ENCODE results near the gene DSG4. TPM values are rescaled to one million over a fixed set of nuclear protein-coding genes. Genes with fewer than 3 reads are reported as not detected.

The DSG4 gene
- total RNA-seq, 1 donor from 2014 or later: not detected

- intact Hi-C loops (cut with micrococcal nuclease): no loop called here
Observed at GRCh38 chr18:31447530-31448191, 71.1 kb downstream of the DSG4 start, which contains the start of gene DSG3. TSS of gene DSG3 (plus strand) at chr18:31447741. CDS start at chr18:31447878, 137 bp downstream.

GRCh38 chr18:31450409-31450808 is 73.8 kb downstream of the DSG4 start:
- intact Hi-C loops (cut with micrococcal nuclease): no loop called here

GRCh38 chr18:31451625-31452024 is 75.0 kb downstream of the DSG4 start:
- intact Hi-C loops (cut with micrococcal nuclease): no loop called here

- intact Hi-C loops (cut with micrococcal nuclease): no loop called here
Observed at GRCh38 chr18:31454066-31454708, 77.6 kb downstream of the DSG4 start.

Other genes starting within 250 kb of the DSG4 start
- not detected in 2 replicates for gene DSC1, start 213.9 kb upstream of the DSG4 start, total RNA-seq
- gene DSG1, start 58.6 kb upstream of the DSG4 start, total RNA-seq: not detected in 2 replicates
- gene DSG3, start 71.0 kb downstream of the DSG4 start, total RNA-seq: not detected in 2 replicates
- gene DSG2, start 121.4 kb downstream of the DSG4 start, total RNA-seq: 0.12 and 0.20 TPM in 2 replicates
- not detected in 2 replicates for gene TTR, start 215.1 kb downstream of the DSG4 start, total RNA-seq

Data from T-helper 1 cell treated with Interleukin-12 subunit alpha and Interleukin-12 subunit beta and Interleukin-4 antibody, amounts not matched to agents 30 ng/mL and 1 ng/mL, for 36 hours (primary cell).